GM12892 (cell line): ENCODE data around the gene CNPY1.

Experiments used
- DNase-seq: peaks from one replicate; pipeline ENCODE4 v3.0.0; 2011; ENCODE audit not compliant: insufficient read length
- FAIRE-seq: peaks from 2 replicates; lab custom pipeline; 2011; peaks lifted over from hg19 to GRCh38; lab: Jason Lieb, UNC
- POLR2A ChIP-seq: IDR thresholded peaks from 2 replicates; pipeline ENCODE4 v1.6.1; 2011; ENCODE audit warnings: low read depth, low read length, control low read depth
- POLR2AphosphoS5 ChIP-seq: IDR thresholded peaks from 2 replicates; pipeline ENCODE4 v1.6.1; 2011; ENCODE audit warnings: low read depth, low read length, control low read depth
- TAF1 ChIP-seq: IDR thresholded peaks from 2 replicates; pipeline ENCODE4 v1.6.1; 2011; ENCODE audit warnings: low read depth, mild to moderate bottlenecking, control low read depth, low read length, borderline replicate concordance

Gene CNPY1

DNA sequence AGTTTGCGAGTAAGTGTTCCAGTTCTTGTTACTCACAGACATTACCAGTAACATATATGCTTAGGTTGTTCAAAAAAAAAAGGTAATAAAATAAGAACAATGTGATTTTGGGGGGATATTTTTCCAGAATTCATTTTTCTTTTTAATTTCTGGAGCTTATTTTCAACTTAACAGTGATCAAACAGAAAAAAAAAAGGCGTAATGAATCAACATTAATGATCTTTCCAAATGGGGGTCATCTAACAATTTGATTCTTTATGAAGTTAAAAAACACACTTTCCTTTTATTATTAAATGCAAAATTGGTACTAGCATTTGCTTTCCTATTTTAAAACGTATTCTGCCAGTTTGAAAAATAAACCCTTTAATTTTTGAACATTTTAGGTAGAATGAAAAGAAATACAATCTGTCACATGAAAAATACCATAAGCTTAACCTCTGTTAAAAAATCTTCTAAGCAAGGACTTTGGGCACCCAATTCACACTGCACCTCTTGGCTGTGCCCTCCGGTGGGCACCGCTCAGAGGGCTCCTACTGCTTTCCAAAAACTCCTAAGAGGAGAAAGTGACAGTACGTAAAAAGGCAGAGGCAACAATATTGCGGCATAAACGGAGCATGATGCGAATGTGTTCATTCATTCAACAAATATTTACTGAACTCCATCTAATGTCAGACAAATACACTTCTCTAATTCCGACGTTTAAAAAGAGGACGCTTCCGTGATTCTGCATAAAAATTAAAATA lies 32.6 kb downstream of the CNPY1 start:
- DNase-seq (no peak), FAIRE-seq (no peak)
- TF ChIP-seq POLR2AphosphoS5 (no peak), POLR2A (no peak), TAF1 (no peak)

DNA sequence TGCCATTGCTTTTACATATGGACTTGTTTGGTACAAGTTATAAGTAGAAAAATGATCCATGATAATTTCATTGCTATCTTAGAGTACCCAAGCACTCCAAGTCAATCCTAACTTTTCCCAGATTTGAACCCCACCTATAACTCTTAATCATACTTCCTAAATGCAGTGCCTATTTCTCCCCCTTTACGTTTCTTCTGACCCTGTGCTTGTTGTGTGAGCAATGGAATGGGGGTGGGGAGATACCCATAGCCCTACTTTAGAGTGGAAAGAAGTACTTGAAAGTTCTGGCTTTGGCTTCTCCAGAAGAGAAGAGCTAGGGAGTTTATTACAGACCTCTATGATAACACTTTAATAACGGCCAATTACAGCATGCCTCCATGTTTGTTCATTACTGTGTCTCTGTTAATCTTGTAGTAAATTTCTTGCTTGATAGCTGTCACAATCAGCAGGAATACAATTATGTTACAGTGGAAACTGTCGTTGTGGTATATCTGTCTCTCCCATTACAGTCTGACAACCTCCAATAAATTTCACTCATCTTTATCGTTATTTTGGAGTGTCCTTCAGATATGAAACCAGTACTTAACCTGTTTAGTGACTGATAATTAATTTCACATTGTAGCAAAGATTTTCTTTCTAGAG lies 34.0 kb downstream of the CNPY1 start:
- DNase-seq = no peak
- no peak for FAIRE-seq
- TF ChIP-seq POLR2AphosphoS5 (no peak), POLR2A (no peak), TAF1 (no peak)

DNA sequence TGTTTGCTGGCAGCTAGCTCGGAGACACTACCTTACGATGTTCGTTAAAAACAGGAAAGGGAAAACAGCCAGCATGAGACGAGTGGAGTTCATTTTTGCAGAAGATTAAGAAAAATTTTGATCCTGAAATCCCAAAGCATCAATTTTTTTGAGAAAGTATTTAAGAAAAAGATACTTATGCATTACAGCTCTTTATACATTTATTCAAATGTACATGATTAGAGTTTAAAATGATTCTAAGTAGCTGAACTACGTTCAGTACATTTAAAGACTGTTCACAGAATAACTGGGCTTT lies 34.7 kb downstream of the CNPY1 start:
- DNase-seq (no peak), FAIRE-seq (no peak)
- TF ChIP-seq POLR2AphosphoS5 (no peak), TAF1 (no peak), POLR2A (no peak)

DNA sequence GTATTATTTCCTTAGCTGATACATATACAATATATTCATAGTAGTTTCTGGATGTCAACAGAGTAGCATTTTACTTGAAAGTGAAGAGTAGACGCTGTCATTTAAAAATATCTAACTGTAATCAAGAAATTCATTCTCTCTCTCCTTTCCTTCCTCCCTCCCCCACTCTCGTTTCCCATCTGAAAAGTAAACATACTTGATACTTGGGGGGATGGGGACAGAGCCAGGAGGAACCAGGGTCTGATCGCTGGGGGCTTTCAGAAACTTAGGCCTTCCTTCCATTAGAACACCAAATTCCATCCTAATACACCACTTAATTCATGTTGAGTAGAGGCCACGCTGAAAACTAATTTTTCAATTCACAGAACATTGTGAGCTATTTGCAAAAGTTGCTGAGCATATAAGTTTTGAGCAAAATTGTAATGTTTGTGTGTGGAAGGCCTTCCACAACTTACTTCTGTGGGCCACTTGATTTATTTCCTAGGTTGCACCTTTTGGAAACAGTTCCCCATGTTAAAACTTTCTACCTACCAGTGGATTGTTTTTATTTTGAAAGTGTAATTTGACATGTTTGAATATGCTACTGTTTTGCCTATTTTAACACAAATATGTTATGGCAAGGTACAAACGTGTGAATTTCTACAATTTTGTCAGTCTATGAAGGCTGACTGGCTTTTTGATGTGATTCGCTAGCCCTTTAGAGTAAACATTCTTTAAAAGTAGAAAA lies 35.2 kb downstream of the CNPY1 start:
- TF ChIP-seq POLR2A = no peak
- no peak for TF ChIP-seq TAF1
- TF ChIP-seq POLR2AphosphoS5 = no peak
- FAIRE-seq (no peak), DNase-seq (no peak)

DNA sequence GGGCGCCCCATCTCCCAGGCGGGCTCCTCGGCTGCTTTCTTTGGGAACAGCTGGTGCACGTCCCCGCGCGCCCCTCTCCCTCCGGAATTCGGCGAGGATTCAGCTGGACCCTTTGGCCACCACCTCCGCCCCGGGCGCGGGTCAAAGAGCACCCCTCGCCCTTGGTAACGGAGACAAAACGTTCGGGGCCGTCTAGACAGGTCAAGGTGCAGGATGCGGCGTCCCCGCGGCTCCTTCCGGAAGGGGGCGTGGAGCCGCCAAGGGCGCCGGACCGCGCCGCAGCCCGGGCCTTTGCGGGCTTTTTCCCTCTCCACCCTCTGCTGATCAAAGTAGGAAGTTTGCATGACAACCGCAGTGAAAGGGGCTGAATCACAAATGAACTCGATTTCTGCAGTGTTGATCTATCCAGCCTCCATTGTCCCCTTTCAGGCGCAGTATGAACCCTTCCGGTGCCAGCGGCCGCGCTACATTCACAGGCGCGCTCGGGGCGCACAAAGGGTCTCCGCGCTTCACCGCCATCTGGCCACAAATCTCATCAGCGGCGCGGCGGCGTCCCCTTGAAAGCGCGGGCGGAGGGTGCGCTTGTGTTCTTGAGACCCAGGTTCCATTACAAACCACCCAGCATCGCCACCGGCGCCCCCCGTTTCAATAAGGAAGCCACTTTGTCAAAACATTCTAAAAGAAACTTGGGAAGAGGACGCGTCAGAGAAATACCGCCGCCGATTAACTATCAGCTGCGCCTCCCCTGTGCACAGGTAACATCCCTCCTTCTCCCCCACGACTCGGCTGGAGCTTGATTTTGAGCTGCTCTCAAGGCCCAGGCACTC lies 36.4 kb downstream of the CNPY1 start:
- DNase-seq (no peak), FAIRE-seq (no peak)
- TF ChIP-seq TAF1 = no peak

DNA sequence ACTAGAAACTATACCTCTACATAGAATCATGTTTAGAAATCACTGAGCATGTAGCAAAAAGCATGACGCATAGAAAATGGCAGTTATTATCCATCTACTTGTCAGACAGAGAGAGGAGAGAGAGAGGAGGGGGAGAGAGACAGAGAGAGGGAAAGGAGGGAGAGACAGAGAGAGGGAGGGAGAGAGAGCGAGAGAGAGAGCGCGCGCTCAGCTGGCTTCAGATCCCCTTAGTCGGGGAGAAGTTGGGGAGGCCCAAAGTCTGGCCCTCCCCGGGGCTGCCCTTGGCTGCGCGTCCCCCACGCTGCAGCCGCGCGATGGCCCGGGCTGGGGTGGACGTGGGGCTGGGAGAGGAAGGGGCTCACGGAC lies 37.0 kb downstream of the CNPY1 start:
- no peak for DNase-seq
- FAIRE-seq = no peak
- no peak for TF ChIP-seq POLR2AphosphoS5
- no peak for TF ChIP-seq TAF1
- no peak for TF ChIP-seq POLR2A

DNA sequence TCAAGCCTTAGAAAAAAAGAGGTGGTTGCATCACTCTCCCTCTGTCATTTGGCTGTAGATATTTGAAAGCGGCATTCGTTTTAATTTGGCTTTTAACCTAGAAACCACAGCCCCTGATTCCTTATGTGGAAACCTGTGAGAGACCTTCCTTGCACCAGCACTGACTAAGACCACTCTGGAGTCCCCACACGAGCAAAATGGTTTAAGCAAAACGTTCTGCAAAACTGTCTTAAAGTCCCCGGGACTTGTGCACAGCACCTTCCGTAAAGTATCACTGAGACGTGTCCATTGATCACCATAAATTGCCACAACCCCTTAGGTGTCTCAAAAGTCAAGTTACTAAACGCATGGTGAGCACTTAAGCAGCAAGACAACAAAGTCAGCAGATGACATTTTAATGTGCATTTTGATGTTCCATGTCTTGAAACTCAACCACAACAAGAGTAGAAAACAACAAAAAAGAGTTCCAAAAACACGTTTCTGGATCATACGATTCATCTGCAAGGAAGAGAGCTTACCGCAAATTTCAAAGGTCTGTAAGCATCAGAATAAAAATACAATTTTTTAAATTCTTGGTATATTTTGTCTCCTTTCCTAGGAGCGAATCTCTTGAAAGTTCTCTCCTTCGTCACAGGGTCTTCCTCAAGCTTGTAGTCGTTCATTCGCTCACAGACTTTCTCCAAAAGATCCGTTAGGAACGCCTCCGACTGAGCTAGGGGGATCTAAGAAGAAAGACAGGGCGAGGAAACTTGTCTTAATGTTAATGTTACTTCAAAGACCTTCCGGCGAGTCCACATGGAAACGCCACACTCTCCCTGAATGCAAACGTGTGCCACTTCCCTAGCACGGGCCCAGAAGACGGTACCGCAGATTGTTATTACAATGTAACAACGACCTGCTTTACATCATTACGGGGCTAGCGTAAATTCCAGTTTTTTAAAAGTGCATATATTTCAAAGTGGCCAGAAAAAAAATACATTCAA lies 37.7 kb downstream of the CNPY1 start:
- DNase-seq = no peak
- FAIRE-seq = no peak
- no peak for TF ChIP-seq TAF1
- no peak for TF ChIP-seq POLR2A
- TF ChIP-seq POLR2AphosphoS5 = no peak

DNA sequence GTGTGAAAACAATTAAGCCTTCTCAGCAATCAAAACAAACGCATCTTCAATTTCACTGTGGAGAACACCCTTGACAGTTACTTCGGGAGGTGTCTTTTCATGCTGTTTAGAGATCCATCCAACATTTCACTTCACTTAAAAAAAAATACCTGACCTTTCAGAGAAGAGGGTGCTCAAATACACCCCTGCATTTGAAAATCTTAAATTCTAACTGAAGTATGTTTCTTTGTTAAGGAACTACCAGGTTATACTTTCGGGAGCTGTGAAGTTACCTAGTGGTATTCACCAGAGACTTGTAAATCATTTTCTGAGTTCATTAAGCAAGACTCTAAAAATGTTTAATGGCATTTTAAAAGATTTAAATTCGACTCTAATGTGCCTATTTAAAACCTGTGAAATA lies 38.8 kb downstream of the CNPY1 start:
- DNase-seq (no peak), FAIRE-seq (no peak)
- no peak for TF ChIP-seq TAF1
- TF ChIP-seq POLR2AphosphoS5 = no peak

DNA sequence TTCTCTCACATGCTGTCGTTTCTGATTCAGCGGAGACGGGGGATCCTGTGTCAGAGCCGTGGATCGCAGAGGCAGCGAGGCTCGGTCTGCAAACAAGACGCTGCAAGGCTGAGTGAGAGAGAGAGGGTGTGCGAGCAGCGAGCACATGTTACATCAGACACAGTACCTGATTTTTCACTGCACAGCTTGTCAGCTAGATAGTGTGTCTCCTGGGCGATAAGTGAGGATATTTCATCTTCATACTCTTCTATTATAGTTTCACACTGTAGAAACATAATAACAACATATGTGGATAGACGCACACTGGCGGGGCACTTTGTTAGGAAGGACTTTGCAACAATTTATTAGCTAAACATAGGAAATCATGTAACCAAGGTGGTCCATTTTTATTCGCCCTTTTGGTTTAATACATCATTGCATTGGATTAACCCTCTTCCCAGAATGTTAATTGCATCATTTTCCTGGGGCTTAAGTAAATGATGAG lies 39.5 kb downstream of the CNPY1 start:
- FAIRE-seq = no peak
- TF ChIP-seq POLR2A (no peak), TAF1 (no peak), POLR2AphosphoS5 (no peak)
- DNase-seq = no peak

DNA sequence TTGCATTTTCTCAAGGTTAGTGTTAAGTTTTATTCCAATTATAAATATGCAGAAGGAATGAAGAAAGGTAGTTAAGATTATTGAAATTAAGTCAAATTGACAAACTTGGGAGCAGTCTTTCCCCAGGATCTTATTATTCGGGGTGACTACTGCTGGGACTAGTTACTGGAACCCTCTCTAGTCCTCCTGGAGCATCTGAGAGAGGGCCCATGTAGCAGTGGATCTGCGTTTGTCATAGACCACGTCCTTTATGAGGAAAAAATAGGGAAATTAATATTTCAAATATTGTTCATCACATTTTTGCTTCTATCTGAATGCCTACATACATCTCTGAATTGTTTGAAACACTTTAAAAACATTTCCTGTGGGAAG lies 41.0 kb downstream of the CNPY1 start:
- no peak for TF ChIP-seq TAF1
- no peak for TF ChIP-seq POLR2AphosphoS5
- no peak for TF ChIP-seq POLR2A
- no peak for FAIRE-seq

More for the DNA sequence above, 41.0 kb downstream of the CNPY1 start:
- DNase-seq = no peak
